SK-N-SH (cell line): ENCODE data around the gene INHBB. TPM values are rescaled to one million over a fixed set of nuclear protein-coding genes. Genes with fewer than 3 reads are reported as not detected.

Experiments used
- CTCF ChIA-PET: fragments of 300-600, 350-600 bp; formaldehyde crosslinking; extraction: SDS; loops from one replicate; lab custom pipeline; 2021; lab: Yijun Ruan, JAX
- POLR2A ChIA-PET: fragments of 350-600 bp; sonication (Branson Sonifier 250); formaldehyde crosslinking; extraction: SDS; loops from one replicate; lab custom pipeline; 2020; ENCODE audit warnings: antibody characterized with exemption, inconsistent platforms; lab: Yijun Ruan, JAX
- DNase-seq: peaks from one replicate; pipeline ENCODE4 v3.0.0; 2012
- H2AFZ ChIP-seq: fragments of 200-600 bp; sonication (generic); 2 replicates; pipeline ENCODE4 v1.8.1; 2016; ENCODE audit warnings: antibody characterized with exemption, mild to moderate bottlenecking, low read depth
- H3F3A ChIP-seq: fragments of 200-600 bp; sonication (generic); replicated peaks from 2 replicates; pipeline ENCODE3; 2016; ENCODE audit warnings: antibody characterized with exemption, mild to moderate bottlenecking; ENCODE audit not compliant: insufficient read depth
- H3K27ac ChIP-seq, 2 experiments: fragments of 200-500 bp in 1 of 2; fragments of 200-600 bp in 1 of 2; sonication (Bioruptor generic) in 1 of 2; sonication (generic), shearing (Covaris generic) in 1 of 2; 2 replicates each; pipeline versions ENCODE4 v1.5.1 to v1.6.1; 2014 to 2016; ENCODE audit warnings: low read depth in 2 of 2, inconsistent platforms in 1 of 2, low read length in 1 of 2, mild to moderate bottlenecking in 1 of 2, mixed read lengths in 1 of 2
- H3K27me3 ChIP-seq: fragments of 200-600 bp; sonication (generic), shearing (Covaris generic); 2 replicates; pipeline ENCODE4 v1.6.1; 2016; ENCODE audit warnings: mixed run types; ENCODE audit not compliant: insufficient read depth
- H3K36me3 ChIP-seq, 2 experiments: fragments of 200-500 bp in 1 of 2; fragments of 200-600 bp in 1 of 2; sonication (Bioruptor generic) in 1 of 2; sonication (generic) in 1 of 2; replicated peaks in 1 of 2; 2 replicates each; pipeline versions ENCODE3 to v1.5.1; 2014 to 2016; ENCODE audit warnings: low read length in 1 of 2, mild to moderate bottlenecking in 1 of 2; ENCODE audit not compliant: insufficient read depth in 2 of 2, control insufficient read depth in 1 of 2
- H3K4me1 ChIP-seq, 2 experiments: fragments of 200-500 bp in 1 of 2; fragments of 200-600 bp in 1 of 2; sonication (Bioruptor generic) in 1 of 2; sonication (generic), shearing (Covaris generic) in 1 of 2; 2 replicates each; pipeline versions ENCODE4 v1.5.1 to v1.6.1; 2014 to 2016; ENCODE audit warnings: low read depth in 1 of 2, low read length in 1 of 2, mixed run types in 1 of 2; ENCODE audit not compliant: insufficient read depth in 2 of 2, control insufficient read depth in 1 of 2
- H3K4me2 ChIP-seq: fragments of 200-600 bp; sonication (generic), shearing (Covaris generic); 2 replicates; pipeline ENCODE4 v1.6.1; 2017; ENCODE audit warnings: mixed run types
- H3K4me3 ChIP-seq, 2 experiments: fragments of 200-500 bp in 1 of 2; fragments of 200-600 bp in 1 of 2; sonication (Bioruptor generic) in 1 of 2; sonication (generic), shearing (Covaris generic) in 1 of 2; 2 replicates each; pipeline versions ENCODE4 v1.5.1 to v1.8.1; 2014 to 2016; ENCODE audit warnings: low read depth in 2 of 2, inconsistent platforms in 1 of 2, low read length in 1 of 2, mild to moderate bottlenecking in 1 of 2, mixed read lengths in 1 of 2, moderate library complexity in 1 of 2
- H3K79me2 ChIP-seq: fragments of 200-600 bp; sonication (generic); 2 replicates; pipeline ENCODE4 v1.8.1; 2017; ENCODE audit warnings: mild to moderate bottlenecking; ENCODE audit not compliant: insufficient read depth
- H3K9ac ChIP-seq: fragments of 200-600 bp; sonication (generic); 2 replicates; pipeline ENCODE4 v1.6.1; 2017; ENCODE audit warnings: mixed run types
- H3K9me2 ChIP-seq: fragments of 200-600 bp; sonication (generic); 2 replicates; pipeline ENCODE4 v1.6.1; 2017; ENCODE audit warnings: mixed run types
- H3K9me3 ChIP-seq: fragments of 200-600 bp; sonication (generic); 2 replicates; pipeline ENCODE4 v1.6.1; 2017; ENCODE audit warnings: mixed run types, mild to moderate bottlenecking, moderate library complexity
- H4K20me1 ChIP-seq: fragments of 200-600 bp; sonication (generic); 2 replicates; pipeline ENCODE4 v1.6.1; 2017; ENCODE audit warnings: mild to moderate bottlenecking, mixed run types; ENCODE audit not compliant: insufficient read depth
- CTCF ChIP-seq: fragments of 200-600 bp; sonication (generic); IDR thresholded peaks from 2 replicates; pipeline ENCODE4 v1.6.1; 2017; ENCODE audit warnings: antibody characterized with exemption, mild to moderate bottlenecking, moderate library complexity
- ELF1 ChIP-seq: IDR thresholded peaks from 2 replicates; pipeline ENCODE4 v1.4.0; 2012
- EP300 ChIP-seq, 2 experiments: IDR thresholded peaks; 2 replicates each; pipeline versions ENCODE4 v1.4.0 to v1.6.1; 2012; ENCODE audit warnings: borderline replicate concordance in 1 of 2, low read depth in 1 of 2, low read length in 1 of 2
- FOSL2 ChIP-seq: IDR thresholded peaks from 2 replicates; pipeline ENCODE4 v1.4.0; 2012; ENCODE audit warnings: low read depth, mild to moderate bottlenecking, moderate library complexity, borderline replicate concordance
- FOXM1 ChIP-seq: IDR thresholded peaks from 2 replicates; pipeline ENCODE4 v1.4.0; 2012; ENCODE audit warnings: low read depth, mild to moderate bottlenecking
- GABPA ChIP-seq: IDR thresholded peaks from 2 replicates; pipeline ENCODE4 v1.4.0; 2012; ENCODE audit warnings: low read depth, mild to moderate bottlenecking
- GATA2 ChIP-seq: sonication (generic); formaldehyde crosslinking; IDR thresholded peaks from 2 replicates; pipeline ENCODE4 v1.5.0; 2020; ENCODE audit warnings: mild to moderate bottlenecking, missing genetic modification reagents
- JUND ChIP-seq: IDR thresholded peaks from 2 replicates; pipeline ENCODE4 v1.4.0; 2012
- NRF1 ChIP-seq: IDR thresholded peaks from 2 replicates; pipeline ENCODE4 v1.6.1; 2012; ENCODE audit warnings: low read depth, mild to moderate bottlenecking, low read length
- PBX3 ChIP-seq: IDR thresholded peaks from 2 replicates; pipeline ENCODE4; 2012
- RAD21 ChIP-seq: IDR thresholded peaks from 2 replicates; pipeline ENCODE4 v1.6.1; 2012; ENCODE audit warnings: mild to moderate bottlenecking, low read length
- RCOR1 ChIP-seq: fragments of 150-350 bp; IDR thresholded peaks from 2 replicates; pipeline ENCODE4 v1.6.1; 2017; ENCODE audit warnings: antibody characterized with exemption, low read length
- REST ChIP-seq: IDR thresholded peaks from 2 replicates; pipeline ENCODE4 v1.6.1; 2012; ENCODE audit warnings: mild to moderate bottlenecking, low read depth, low read length, moderate library complexity
- RXRA ChIP-seq: IDR thresholded peaks from 2 replicates; pipeline ENCODE4 v1.4.0; 2012; ENCODE audit warnings: low read depth, mild to moderate bottlenecking, borderline replicate concordance
- SIN3A ChIP-seq: IDR thresholded peaks from 2 replicates; pipeline ENCODE4 v1.6.1; 2012; ENCODE audit warnings: low read depth, mild to moderate bottlenecking, low read length, moderate library complexity, borderline replicate concordance
- TCF12 ChIP-seq: IDR thresholded peaks from 2 replicates; pipeline ENCODE4 v1.4.0; 2012
- TEAD4 ChIP-seq: IDR thresholded peaks from 2 replicates; pipeline ENCODE4 v1.4.0; 2012; ENCODE audit warnings: mild to moderate bottlenecking, borderline replicate concordance; ENCODE audit not compliant: insufficient read depth
- USF1 ChIP-seq: IDR thresholded peaks from 2 replicates; pipeline ENCODE4 v1.4.0; 2012; ENCODE audit warnings: low read depth, borderline replicate concordance
- YY1 ChIP-seq: IDR thresholded peaks from 2 replicates; pipeline ENCODE4 v1.4.0; 2012; ENCODE audit warnings: low read depth, mild to moderate bottlenecking
- WGBS: methylation state at CpG from one replicate; pipeline ENCODE4 v1.1.6; 2017; ENCODE audit warnings: low lambda C conversion rate; 5-methylcytosine and 5-hydroxymethylcytosine counted together
- polyA plus RNA-seq, 3 experiments: library from polyadenylated mRNA; depleted of rRNA; stranded (reverse); fragments of >200 nt; gene quantifications; 2 replicates each; pipeline ENCODE4 v1.2.3, GENCODE V29; 2012

Gene INHBB
- polyA plus RNA-seq, 1 of the 3 experiments (the other 2 are of a cell fraction), result 0.03 TPM

GRCh38 chr2:120326066-120326465 lies 19.9 kb upstream of the INHBB start:
- no peak overlapping the region for H3K4me3 ChIP-seq
- peaks cover 0 to 8% of the 10 kb centered on the region in 2 experiments; a peak in 1 of 4 replicates for H3K4me1 ChIP-seq
- 74% methylated on average over 9 of the region's 9 CpGs for WGBS
- H3K4me2 ChIP-seq, result no peak overlapping the region
- H3K36me3 ChIP-seq, result no peaks in the 10 kb centered on the region
- peaks cover 20% of the 10 kb centered on the region; the same call in 1 of the 2 replicates for H3K27me3 ChIP-seq
- H4K20me1 ChIP-seq, result no peaks in the 10 kb centered on the region
- no peaks in the 10 kb centered on the region for H3K9me2 ChIP-seq
- DNase-seq, result no peak
- H3K9me3 ChIP-seq, result no peaks in the 10 kb centered on the region
- CTCF ChIA-PET, result interaction anchor here (1.0 to 4.7 kb wide), 3 partner anchors 13 to 355 kb away, joined by 3 to 25 read pairs (median 7); no protein-coding TSS in a partner anchor
- TF ChIP-seq PBX3, result no peak
- no peak for TF ChIP-seq TEAD4
- TF ChIP-seq TCF12, result no peak
- H3K79me2 ChIP-seq, result no peaks in the 10 kb centered on the region
- no peak overlapping the region for H3K9ac ChIP-seq
- H3K27ac ChIP-seq, result no peak overlapping the region
- POLR2A ChIA-PET, result no interaction called here
- no peak overlapping the region for H2AFZ ChIP-seq
- no peaks in the 10 kb centered on the region for H3F3A ChIP-seq

- CTCF ChIA-PET, result interaction anchor here (1.2 to 5.8 kb wide), 3 partner anchors 13 to 364 kb away, joined by 3 to 41 read pairs (median 4); no protein-coding TSS in a partner anchor
- TF ChIP-seq YY1 (no peak), JUND (no peak), GABPA (no peak), RAD21 (no peak), USF1 (no peak), FOXM1 (no peak), RCOR1 (no peak), CTCF (no peak), REST (no peak), EP300 (IDR thresholded peaks at IDR 0.05; ENCODE audit: borderline replicate concordance in 1 of 2, low read depth in 1 of 2, low read length in 1 of 2) (no peak), ELF1 (no peak), NRF1 (no peak), RXRA (no peak), SIN3A (no peak), FOSL2 (no peak), TEAD4 (no peak), GATA2 (no peak)
Observed at GRCh38 chr2:120330946-120331822, 14.8 kb upstream of the INHBB start.

More at GRCh38 chr2:120330946-120331822, 14.8 kb upstream of the INHBB start:
- Histone ChIP-seq H3K4me1 (peaks cover 0 to 10% of the 10 kb centered on the region in 2 experiments; a peak in 1 of 4 replicates), H3K9me3 (no peaks in the 10 kb centered on the region), H3K9ac (no peak overlapping the region), H3K9me2 (no peaks in the 10 kb centered on the region), H3K27ac (no peak overlapping the region), H3K36me3 (no peaks in the 10 kb centered on the region), H3K79me2 (no peaks in the 10 kb centered on the region), H3F3A (no peaks in the 10 kb centered on the region), H2AFZ (no peak overlapping the region), H3K27me3 (peaks cover 27% of the 10 kb centered on the region; the same call in 1 of the 2 replicates), H4K20me1 (no peaks in the 10 kb centered on the region), H3K4me2 (no peak overlapping the region), H3K4me3 (no peak overlapping the region)
- POLR2A ChIA-PET, result no interaction called here
- 59% methylated on average over 16 of the region's 24 CpGs for WGBS
- DNase-seq, result no peak
